HG03432 (cell line): ENCODE results near the gene NPPA.
"Not testable (repeated sequence)": the region's sequence is repeated elsewhere in the genome, so short reads cannot be mapped to it uniquely, and the experiment has no call there.

ENCODE experiments used
- ATAC-seq: cut with Tn5 transposase; IDR thresholded peaks from one replicate; pipeline ENCODE4 v1.9.1; 2021; ENCODE audit warnings: mild to moderate bottlenecking, moderate library complexity; ENCODE audit not compliant: unreplicated experiment

The NPPA gene

DNA sequence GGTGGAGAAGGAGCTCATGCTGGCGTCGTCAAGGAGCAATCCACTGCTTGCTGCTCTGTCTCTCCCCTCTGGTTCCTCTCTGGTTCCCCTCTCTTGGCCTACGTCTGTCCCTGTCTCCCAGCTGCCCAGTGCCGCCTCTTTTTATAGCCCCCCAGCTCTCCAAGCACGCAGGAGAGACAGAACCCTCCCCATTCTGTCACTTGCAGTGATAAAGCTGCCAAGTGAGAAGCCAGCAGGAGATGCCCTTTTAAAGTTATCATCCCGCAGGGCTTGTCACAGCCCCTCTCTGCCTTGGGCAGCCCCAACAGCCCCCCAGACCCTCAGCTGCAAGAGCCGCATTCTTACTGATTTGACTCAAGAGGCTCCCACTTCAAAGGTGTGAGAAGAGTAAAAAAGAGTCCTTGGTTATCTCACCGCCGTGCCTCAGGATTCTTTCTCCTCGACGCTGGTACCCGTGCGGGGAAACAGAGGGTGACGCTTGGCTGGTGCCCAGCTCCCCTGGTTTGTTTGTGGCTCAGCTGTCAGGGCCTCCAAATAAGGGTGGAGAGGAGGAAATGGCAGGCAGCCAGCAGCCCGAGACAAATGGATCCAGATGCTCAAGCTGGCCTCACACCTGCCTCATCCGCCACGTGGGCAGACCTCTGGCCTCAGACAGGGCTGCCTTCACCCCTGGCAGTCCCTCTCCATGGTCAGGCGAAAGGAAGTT is at the start of gene NPPA:
NPPA (minus strand) TSS at position 117 of the 706 bp plus-strand sequence; CDS start at position 18, 99 bp downstream.
- no peak for ATAC-seq

DNA sequence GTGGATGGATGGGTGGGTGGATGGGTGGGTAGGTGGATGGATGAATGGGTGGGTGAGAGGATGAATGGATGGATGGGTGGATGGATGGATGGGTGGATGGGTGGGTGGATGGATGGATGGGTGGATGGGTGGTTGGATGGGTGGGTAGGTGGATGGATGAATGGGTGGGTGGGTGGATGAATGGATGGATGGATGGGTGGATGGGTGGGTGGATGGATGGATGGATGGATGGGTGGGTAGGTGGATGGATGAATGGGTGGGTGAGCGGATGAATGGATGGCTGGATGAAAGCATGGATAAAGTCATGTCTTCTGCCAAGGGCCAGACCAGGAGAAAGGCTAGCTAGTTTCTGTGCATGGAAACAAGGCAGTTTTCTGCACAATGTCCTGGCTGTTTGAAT is 46.9 kb upstream of the NPPA start:
- ATAC-seq = not testable (repeated sequence)

DNA sequence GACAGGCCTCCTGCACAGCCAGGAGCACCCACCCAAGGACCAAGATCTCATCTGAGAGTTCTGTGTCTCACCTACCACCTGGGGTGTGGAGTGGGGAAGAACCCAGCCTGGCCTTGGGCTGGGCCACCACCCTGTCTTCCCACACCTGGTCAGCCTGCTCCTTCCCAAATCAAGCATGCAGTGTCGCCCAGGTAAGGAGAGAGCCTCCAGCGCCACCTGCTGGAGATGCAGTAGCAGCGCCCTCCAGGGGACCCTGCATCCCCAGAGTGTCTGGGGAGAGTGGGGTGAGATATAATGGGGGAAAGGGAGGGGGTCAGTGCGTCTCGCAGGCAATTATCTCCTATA is 46.3 kb upstream of the NPPA start:
- ATAC-seq = no peak

DNA sequence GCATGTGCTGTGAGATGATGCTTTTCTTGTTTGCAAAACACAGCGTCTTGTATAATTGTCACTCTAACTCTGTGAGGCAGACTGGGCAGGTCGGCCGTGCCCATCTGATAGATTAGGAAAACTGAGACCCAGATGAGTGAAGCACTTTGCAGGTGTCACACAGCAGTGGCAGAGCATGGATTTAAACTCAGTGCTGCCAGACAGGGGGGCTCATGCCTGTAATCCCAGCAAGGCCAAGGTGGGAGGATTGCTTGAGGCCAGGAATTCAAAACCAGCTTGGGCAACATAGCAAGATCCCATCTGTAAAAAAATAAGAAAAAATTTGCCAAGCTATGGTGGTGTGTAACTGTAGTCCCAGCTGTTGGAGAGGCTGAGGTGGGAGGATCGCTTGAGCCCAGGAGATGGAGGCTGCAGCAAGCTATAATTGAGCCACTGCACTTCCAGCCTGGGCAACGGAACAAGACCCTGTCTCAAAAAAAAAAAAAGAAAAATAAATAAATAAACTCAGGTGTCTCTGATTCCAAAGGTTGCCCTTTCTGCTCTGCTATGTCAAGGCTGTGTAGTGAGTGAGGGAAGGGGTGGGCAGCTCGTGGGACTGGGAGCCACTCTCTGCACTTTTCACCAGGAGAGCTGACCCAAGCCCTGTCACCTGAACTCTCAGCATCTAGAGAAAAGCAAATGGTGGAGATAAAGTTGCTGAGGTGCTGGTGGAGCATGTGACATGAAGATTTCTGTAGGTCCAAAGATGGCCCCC is 44.0 kb upstream of the NPPA start:
- no peak for ATAC-seq

DNA sequence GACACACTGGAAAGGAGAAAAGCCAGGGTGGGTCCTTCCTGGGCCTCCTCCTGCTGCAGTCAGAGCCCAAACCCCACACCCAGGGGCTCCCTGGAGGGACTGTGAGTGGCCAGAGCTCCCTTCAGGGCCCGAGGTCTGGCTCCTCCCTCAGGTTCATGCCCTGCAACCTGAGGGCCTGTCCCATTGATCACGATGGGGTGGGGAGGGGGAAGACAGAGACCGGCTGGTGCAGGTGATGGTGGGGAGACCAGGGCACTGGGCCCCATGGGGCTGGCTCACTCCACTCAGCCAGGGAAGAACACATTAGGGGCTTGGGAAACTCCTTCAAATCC is 41.3 kb upstream of the NPPA start:
- no peak for ATAC-seq

DNA sequence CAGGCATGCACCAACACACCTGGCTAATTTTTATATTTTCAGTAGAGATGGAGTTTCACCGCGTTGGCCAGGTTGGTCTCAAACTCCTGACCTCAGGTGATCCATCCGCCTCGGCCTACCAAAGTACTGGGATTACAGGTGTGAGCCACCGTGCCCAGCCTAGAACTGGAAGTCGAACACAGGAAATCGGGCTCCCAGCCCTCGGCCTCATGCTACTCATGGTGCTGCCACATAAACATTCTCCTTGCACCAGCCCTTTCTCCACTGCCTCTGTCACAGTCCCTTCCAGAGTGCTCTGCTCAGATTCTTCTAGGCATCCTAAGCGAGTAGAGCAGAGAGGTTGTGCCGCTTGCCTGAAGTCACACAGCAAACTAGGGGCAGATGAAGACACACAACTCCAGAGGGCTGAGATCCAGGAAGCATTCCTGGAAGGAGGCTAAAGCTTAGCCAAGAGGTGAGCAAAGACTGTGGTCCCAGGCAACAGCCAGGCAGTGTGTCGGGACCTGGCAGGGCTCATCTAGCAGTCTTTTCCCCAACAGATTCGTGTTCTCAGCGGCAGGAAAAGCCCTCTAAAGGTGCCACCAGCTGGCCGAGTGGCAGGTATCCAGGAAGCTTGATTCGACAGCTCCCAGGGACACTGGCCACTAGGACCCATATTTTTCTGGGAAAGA is 40.8 kb upstream of the NPPA start:
- ATAC-seq = no peak

DNA sequence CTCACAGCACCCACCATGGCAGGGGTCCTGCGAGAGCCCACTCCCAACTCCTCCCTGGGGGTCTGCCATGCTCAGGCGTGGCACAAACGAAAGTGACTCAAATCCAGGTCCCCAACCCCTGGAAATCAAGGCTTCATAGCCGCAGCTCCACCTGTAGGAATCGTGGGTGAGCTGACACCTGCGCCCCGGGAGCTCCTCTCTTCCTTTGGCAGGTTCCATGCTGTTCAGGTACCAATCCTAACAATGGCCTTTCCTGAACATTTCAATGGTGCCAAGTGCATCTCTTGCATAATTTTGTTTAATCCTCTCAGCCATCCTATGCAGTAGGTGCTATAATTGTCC is 40.1 kb upstream of the NPPA start:
- ATAC-seq = no peak

DNA sequence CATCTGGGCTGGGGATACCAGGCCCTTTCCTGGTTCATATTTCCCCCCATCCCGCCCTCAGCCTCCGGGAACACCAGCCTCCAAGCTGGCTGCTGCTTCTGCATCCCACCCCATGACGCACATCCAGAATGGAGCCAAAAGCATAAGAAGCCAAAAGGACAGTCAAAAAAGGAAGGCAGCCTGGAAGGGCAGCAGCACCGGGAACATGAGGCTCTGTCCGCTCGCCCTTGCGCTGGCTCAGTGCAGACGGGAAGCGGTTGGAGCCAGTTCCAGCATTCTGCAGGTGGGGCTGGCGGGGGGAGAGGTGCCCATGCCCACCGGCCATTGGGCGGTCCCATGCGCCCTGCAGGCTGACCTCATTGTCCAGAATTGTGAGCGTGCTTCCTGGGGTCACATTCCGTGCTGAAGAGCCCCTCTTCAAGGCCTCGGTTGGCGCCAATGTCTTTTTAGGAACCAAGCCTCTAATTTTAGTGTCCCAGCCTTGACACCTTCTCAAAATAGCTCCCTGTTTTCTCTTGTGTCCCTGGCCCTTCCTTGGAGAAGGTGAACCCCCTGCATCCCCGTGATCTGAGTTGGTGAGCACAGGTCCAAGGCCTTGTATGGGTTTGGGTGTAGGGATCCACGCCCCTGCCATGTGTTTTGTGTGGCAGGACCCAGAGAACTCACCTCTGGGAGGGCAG is 39.5 kb upstream of the NPPA start:
- ATAC-seq = no peak

DNA sequence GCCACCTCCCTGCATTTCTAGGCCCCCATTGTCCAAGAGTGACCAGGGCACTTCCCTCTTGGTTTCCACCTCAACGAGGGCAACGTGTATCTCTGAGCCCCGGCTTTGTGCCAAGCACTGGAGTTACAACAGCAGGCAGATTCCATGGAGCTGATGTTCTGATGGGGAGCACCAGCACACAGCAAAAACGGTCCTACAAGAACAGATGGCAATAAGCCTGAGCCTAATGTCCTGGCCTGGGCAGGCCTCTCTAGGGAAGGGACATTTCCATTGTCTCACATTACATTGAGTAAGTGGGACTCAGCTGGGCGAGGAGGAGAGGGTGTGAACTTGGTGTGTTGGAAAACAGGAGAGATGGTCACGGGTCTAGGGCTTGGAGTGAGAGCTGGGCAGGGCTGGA is 38.3 kb upstream of the NPPA start:
- no peak for ATAC-seq

DNA sequence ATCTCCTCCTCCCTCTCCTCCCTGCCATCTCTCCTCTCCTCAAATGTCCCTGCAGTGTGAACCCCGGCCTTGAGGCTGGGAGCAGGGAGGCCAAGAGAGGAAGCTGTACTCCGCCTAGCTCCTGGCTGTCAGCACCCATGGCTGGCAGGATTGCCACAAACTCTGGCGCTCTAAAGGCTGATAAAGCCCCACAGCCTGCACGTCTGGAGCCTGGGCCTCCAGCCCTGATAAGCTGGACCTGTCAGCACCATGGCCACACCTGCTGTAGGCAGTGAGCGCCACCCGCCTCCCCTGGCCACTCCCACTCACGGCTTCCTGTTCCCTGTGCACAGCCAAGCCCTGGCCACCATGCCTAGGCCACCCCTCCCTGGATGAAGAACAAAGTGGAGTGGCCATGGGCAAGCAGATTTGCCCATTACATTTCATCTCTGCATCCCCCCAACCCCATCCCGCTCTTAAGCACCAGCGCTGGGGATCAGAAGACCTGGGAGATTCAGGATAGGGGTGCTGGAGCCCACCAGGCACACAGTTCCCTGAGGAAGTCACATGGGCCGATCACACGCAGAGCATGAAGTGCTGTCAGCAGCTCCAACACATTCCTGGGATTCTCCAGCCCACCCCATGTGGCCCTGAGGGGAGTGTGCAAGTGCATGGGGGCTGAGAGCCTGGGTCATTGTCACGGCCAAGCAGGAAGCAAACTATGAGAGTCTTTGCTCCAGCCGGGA is 35.4 kb upstream of the NPPA start:
- no peak for ATAC-seq

DNA sequence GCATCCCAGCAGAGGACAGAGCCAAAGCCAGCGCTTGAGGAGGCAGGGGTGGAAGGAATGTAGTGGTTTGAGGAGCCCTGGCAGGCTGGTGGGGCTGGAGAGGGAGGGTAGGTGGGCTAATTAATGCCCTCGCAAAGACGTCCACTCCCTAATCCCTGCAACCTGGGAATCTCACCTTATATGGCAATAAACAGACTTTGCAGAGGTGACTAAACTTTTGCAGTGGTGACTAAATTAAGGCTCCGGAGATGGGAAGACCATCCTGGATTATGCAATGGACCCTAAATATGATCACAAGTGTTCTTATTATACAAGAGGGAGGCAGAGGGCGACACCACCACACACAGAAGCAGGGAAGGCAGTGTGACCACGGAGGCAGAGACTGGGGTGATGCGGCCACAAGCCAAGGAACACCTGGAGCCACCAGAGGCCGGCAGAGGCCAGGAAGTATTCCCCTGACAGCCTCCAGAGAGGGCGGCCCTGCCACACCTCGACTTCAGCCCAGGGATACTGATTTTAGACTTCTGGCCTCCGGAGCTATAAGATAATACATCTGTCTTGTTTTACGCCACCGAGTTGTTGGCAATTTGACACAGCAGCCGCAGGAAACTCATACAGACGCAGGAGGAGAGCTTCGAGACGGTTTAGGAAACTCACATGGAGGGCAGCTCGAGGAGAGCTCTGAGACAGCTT is 34.3 kb upstream of the NPPA start:
- no peak for ATAC-seq

DNA sequence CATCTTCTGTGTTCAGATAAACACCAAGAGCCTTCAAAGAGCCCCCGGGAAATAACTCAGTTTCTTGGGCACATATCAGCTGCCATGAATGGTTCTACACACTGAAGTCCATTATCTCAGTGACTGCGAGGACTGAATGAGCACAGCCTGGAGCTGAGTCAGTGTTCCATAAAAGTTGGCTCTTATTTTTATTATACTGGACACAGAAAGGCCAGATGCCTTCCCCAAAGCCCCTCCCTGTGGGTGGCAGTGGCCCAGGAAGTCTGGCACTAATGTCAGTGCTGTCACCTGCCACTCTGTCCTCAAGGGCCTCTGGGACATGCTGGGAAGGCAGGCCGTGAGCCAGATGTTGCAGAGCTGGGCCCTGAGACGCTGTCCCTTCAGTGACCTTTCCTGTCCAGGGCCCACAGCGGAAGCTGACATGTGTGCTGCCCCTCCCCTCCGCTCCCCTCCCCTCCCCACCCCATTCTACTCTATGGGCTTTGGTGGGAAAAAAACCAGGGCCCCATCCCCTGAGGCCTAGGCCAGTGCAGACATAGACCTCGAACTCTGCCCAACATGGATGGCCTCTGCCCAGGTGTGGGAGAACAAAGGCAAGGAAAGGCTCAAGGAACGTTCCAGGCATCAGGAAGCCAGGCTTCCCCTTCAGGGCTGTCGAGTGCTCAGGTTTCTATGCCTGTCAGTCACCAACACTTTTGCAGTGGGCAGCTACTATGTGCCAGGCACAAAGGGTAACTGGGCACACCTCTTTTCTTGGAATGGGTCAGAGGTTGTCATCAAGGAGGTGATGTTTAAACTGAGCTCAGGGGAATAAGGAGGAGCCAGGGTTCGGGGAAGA is 33.5 kb upstream of the NPPA start:
- ATAC-seq = no peak

DNA sequence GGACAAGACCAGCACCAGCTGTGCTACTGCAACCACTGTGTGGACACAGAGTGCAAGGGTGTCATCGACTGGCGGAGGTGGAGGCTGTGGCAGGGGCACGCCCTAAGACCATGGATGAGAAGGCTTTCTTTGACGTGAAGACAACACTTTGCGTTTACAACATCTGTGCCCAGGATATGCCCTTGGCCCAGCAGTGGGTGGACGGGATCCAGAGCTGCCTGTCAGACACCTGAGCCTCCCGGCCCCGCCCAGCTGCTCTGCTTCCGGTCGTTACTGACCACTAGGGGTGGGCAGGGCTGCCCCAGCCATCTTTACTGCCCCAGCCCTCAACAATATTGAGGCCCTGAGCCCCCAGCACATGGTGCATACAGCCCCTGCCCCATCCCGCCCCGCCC is 32.6 kb upstream of the NPPA start:
- no peak for ATAC-seq

DNA sequence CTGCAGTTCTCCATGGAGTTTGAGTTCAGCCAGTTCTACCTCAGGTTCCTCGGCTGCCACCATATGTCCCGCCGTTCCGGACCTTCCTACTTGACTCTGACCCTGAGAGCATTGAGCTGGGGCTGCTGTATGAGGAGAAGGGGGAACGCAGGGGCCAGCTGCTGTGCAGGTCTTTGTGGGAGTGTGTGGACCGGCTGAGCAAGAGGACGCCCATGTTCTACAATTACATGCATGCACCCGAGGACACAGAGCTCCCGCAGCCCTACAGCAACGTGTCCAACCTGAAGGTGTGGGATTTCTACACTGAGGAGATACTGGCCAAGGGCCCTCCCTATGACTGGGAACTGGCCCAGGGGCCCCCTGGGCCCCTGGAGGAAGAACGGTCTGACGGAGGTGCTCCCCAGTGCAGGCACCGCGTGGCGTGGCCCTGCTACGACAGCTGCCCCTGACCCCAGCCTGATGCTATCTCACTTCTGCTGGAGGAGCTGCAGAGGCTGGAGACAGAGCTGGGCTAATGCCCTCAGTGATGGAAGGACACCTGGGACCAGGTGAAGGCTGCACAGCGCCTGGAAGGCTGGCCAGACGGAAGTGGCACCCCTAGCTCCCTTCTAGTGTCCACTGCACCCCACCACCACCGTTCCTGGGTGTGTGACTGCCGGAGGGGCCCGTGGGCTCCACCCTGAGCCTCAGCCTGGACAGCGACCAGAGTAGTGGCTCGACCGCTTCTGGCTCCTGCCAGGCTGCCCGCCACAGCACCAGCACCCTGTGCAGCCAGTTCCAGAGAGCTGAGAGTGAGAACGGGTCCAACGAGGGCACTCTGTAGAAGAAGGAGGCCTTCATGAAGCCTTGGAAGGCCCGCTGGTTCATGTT is 32.0 kb upstream of the NPPA start:
- no peak for ATAC-seq

DNA sequence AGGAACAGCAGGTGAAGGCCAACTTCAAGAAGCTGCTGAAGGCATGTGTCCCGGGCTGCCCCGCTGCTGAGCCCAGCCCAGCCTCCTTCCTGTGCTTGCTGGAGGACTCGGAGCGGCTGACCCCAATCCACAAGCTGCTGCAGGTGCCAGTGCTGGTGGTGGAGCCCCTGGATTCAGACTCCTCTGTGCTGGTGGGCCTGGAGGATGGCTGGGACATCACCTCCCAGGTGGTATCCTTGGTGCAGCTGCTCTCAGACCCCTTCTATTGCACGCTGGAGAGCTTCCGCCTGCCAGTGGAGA is 31.3 kb upstream of the NPPA start:
- ATAC-seq = no peak

DNA sequence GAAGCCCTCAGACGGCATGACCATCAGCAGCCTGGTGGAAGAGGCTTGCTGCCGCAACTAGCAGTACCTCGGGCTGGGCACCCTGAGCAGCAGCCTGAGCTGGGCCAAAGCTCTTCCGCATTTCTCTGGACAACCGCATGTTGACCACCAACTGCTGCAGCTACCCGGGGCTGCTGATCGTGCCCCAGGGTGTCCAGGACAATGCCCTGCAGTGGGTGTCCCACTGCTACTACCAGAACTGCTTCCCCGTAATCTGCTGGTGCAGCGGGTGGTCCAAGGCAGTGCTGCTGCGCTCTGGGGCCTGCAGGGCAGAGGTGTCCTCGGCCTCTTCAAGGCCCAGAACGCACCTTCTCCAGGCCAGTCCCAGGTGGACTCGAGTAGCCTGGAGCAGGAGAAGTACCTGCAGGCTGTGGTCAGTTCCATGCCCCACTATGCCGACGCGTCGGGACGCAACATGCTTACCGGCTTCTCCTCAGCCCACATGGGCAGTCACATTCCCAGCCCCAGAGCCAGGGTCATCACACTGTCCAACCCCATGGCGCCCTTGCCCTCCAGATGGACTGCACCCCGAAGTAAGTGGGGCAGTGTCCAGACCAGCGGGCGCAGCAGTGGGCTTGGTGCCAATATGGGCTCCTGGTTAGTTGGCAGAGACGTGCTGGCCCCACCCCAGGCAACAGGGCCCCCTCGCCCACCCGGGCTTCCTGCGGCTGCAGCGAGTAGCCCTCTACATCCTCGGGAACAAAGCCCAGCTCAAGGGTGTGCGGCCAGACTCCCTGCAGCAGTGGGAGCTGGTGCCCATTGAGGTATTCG is 30.7 kb upstream of the NPPA start:
- no peak for ATAC-seq

DNA sequence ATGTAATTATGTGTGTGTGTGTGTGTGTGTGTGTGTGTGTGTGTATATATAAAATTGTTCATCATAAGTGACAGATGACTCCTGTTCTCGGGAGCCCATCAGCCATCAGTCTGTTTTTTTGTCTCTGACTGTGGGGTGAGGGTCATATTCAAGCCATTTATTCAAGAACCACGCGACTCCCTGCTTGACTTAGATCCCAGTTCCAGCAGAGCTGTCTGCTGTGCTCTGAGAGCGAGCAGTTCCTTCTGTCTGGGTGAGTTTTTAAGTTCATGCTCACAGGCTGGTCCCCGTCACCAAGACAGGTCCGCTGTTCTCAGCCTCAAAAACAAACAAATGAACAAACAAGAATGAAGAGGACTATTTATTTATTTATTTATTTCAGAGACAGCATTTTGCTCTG is 29.5 kb upstream of the NPPA start:
- ATAC-seq = no peak

DNA sequence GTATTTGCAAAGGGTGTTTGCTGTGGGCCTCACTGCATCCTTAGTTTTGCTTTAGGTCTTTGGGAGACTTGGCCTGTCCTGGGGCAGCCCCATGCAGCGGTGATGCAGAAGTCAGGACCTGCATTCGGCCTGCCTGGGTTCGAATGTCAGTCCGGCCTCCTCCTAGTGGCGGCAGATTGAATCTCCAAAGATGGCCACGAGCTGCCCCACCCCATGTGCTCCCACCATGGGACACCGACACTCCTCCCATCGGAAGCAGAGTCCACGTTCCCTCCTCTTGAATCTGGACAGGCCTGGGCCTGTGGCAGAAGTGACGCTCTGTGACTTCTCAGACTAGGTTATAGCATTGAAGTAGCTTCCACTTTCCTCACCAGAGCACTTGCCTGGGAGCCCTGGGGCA is 27.5 kb upstream of the NPPA start:
- no peak for ATAC-seq
